HEK293 (cell line): ENCODE measurements around the gene BTF3.

Source experiments
- BCL11B ChIP-seq: fragments of 450-650 bp; formaldehyde crosslinking; IDR thresholded peaks from 2 replicates; pipeline ENCODE4 v1.5.1; 2016; ENCODE audit warnings: low read depth, missing biosample characterization, missing genetic modification characterization
- HOXA7 ChIP-seq: sonication (generic); formaldehyde crosslinking; IDR thresholded peaks from 2 replicates; pipeline ENCODE4 v1.8.1; 2022; ENCODE audit warnings: missing genetic modification reagents, borderline replicate concordance
- KLF1 ChIP-seq: fragments of 450-650 bp; formaldehyde crosslinking; IDR thresholded peaks from 2 replicates; pipeline ENCODE4 v1.5.1; 2016; ENCODE audit warnings: missing biosample characterization, missing genetic modification characterization
- KLF16 ChIP-seq: fragments of 450-650 bp; formaldehyde crosslinking; IDR thresholded peaks from 2 replicates; pipeline ENCODE4 v1.5.1; 2017; ENCODE audit warnings: missing biosample characterization, missing genetic modification characterization
- RBAK ChIP-seq: fragments of 450-650 bp; formaldehyde crosslinking; IDR thresholded peaks from 2 replicates; pipeline ENCODE4 v1.5.1; 2016; ENCODE audit warnings: missing biosample characterization, missing genetic modification characterization
- ZBTB21 ChIP-seq: fragments of 450-650 bp; formaldehyde crosslinking; IDR thresholded peaks from 2 replicates; pipeline ENCODE4 v1.5.1; 2017; ENCODE audit warnings: missing biosample characterization, missing genetic modification characterization
- ZIC2 ChIP-seq: fragments of 450-650 bp; formaldehyde crosslinking; IDR thresholded peaks from 2 replicates; pipeline ENCODE4 v1.5.1; 2016; ENCODE audit warnings: missing biosample characterization, missing genetic modification characterization
- ZNF10 ChIP-seq: fragments of 450-650 bp; formaldehyde crosslinking; IDR thresholded peaks from 2 replicates; pipeline ENCODE4 v1.5.1; 2017; ENCODE audit warnings: missing biosample characterization, missing genetic modification characterization
- ZNF138 ChIP-seq: fragments of 450-650 bp; formaldehyde crosslinking; IDR thresholded peaks from 2 replicates; pipeline ENCODE4 v1.5.1; 2016; ENCODE audit warnings: missing biosample characterization, missing genetic modification characterization, borderline replicate concordance
- ZNF157 ChIP-seq: fragments of 450-650 bp; formaldehyde crosslinking; IDR thresholded peaks from 2 replicates; pipeline ENCODE4 v1.5.1; 2016; ENCODE audit warnings: missing biosample characterization, missing genetic modification characterization
- ZNF175 ChIP-seq: fragments of 450-650 bp; formaldehyde crosslinking; IDR thresholded peaks from 2 replicates; pipeline ENCODE4 v1.5.1; 2016; ENCODE audit warnings: missing biosample characterization, missing genetic modification characterization
- ZNF19 ChIP-seq: fragments of 450-650 bp; formaldehyde crosslinking; IDR thresholded peaks from 2 replicates; pipeline ENCODE4; 2016; ENCODE audit warnings: missing biosample characterization, missing genetic modification characterization, low read depth
- ZNF2 ChIP-seq: fragments of 450-650 bp; formaldehyde crosslinking; IDR thresholded peaks from 2 replicates; pipeline ENCODE4 v1.5.1; 2016; ENCODE audit warnings: missing biosample characterization, missing genetic modification characterization
- ZNF211 ChIP-seq: fragments of 450-650 bp; formaldehyde crosslinking; IDR thresholded peaks from 2 replicates; pipeline ENCODE4 v1.5.1; 2016; ENCODE audit warnings: low read depth, missing biosample characterization, missing genetic modification characterization
- ZNF214 ChIP-seq: fragments of 450-650 bp; formaldehyde crosslinking; IDR thresholded peaks from 2 replicates; pipeline ENCODE4 v1.5.1; 2017; ENCODE audit warnings: missing biosample characterization, mild to moderate bottlenecking, missing genetic modification characterization, borderline replicate concordance
- ZNF239 ChIP-seq: fragments of 450-650 bp; formaldehyde crosslinking; IDR thresholded peaks from 2 replicates; pipeline ENCODE4 v1.5.1; 2016; ENCODE audit warnings: missing biosample characterization, missing genetic modification characterization
- ZNF394 ChIP-seq: fragments of 450-650 bp; formaldehyde crosslinking; IDR thresholded peaks from 2 replicates; pipeline ENCODE4 v1.5.1; 2016; ENCODE audit warnings: missing biosample characterization, missing genetic modification characterization, mild to moderate bottlenecking, moderate library complexity, borderline replicate concordance
- ZNF423 ChIP-seq: fragments of 450-650 bp; formaldehyde crosslinking; IDR thresholded peaks from 2 replicates; pipeline ENCODE4 v1.5.1; 2016; ENCODE audit warnings: missing biosample characterization, missing genetic modification characterization
- ZNF518A ChIP-seq: fragments of 450-650 bp; formaldehyde crosslinking; conservative IDR thresholded peaks from 2 replicates; pipeline ENCODE4 v1.5.1; 2016; ENCODE audit warnings: low read depth, missing biosample characterization, missing genetic modification characterization
- ZNF670 ChIP-seq: fragments of 450-650 bp; formaldehyde crosslinking; IDR thresholded peaks from 2 replicates; pipeline ENCODE4 v1.5.1; 2016; ENCODE audit warnings: missing biosample characterization, missing genetic modification characterization, low read depth
- ZNF677 ChIP-seq: fragments of 450-650 bp; IDR thresholded peaks from 2 replicates; pipeline ENCODE4 v1.5.0; 2018; ENCODE audit warnings: missing biosample characterization, mild to moderate bottlenecking, missing genetic modification characterization, moderate library complexity
- ZNF785 ChIP-seq: fragments of 450-650 bp; formaldehyde crosslinking; IDR thresholded peaks from 2 replicates; pipeline ENCODE4 v1.5.1; 2016; ENCODE audit warnings: missing biosample characterization, missing genetic modification characterization
- ZXDB ChIP-seq: fragments of 450-650 bp; formaldehyde crosslinking; IDR thresholded peaks from 2 replicates; pipeline ENCODE4 v1.5.1; 2016; ENCODE audit warnings: missing biosample characterization, missing genetic modification characterization
- TF ChIP-seq, protein P1 (sequence below): fragments of 450-650 bp; formaldehyde crosslinking; IDR thresholded peaks from 2 replicates; pipeline ENCODE4 v1.5.1; 2016; ENCODE audit warnings: missing biosample characterization, missing genetic modification characterization
- TF ChIP-seq, protein P2 (sequence below): fragments of 450-650 bp; formaldehyde crosslinking; IDR thresholded peaks from 2 replicates; pipeline ENCODE4 v1.5.1; 2017; ENCODE audit warnings: missing biosample characterization, missing genetic modification characterization
- TF ChIP-seq, protein P3 (sequence below): fragments of 450-650 bp; IDR thresholded peaks from 2 replicates; pipeline ENCODE4 v1.5.1; 2018; ENCODE audit warnings: missing biosample characterization, mild to moderate bottlenecking, missing genetic modification characterization
- TF ChIP-seq, protein P4 (sequence below): fragments of 450-650 bp; formaldehyde crosslinking; IDR thresholded peaks from 2 replicates; pipeline ENCODE4 v1.5.1; 2016; ENCODE audit warnings: missing biosample characterization, missing genetic modification characterization, borderline replicate concordance

The BTF3 gene

DNA sequence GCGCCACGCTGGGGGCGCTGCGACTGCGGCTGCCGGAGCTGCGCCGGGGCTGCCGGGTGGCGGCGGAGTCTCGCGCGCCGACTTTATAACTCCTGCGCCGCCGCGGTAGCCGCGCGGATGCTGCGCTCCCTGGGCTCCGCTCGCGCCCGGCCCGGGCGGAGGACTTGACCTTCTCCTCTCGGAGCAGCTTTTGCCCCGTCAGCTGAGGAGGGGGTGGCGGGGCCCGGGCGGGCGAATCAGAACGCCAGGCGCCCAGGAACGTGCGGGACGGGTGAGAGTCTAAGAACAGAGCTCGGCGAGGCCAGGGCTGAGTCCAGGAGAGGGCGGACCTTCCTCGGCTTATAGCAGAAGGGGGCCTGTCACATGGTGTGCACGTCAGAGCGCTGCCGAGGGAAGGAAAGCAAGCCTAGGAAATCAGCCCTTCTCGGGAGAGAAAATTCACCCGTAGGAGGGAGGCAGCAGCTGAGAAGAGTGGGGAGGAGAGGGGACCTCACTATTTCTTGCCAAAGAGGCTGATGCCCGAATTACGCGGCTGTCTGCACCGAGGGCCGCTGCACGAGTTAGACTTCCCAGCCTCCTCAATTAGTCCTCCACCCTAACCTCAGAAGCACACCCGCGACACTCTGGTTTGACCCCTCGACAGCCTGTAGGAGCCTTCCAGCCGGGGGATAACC is 49.6 kb upstream of the BTF3 start, which contains the start of gene FOXD1 (continued):
- TF ChIP-seq ZNF157 (tag by site-specific recombination), result no peak
- TF ChIP-seq ZNF677 (tag by site-specific recombination), result no peak
- no peak for TF ChIP-seq ZNF19 (tag by site-specific recombination)
- no peak for TF ChIP-seq ZNF214 (tag by site-specific recombination)
- TF ChIP-seq, protein P1, sequence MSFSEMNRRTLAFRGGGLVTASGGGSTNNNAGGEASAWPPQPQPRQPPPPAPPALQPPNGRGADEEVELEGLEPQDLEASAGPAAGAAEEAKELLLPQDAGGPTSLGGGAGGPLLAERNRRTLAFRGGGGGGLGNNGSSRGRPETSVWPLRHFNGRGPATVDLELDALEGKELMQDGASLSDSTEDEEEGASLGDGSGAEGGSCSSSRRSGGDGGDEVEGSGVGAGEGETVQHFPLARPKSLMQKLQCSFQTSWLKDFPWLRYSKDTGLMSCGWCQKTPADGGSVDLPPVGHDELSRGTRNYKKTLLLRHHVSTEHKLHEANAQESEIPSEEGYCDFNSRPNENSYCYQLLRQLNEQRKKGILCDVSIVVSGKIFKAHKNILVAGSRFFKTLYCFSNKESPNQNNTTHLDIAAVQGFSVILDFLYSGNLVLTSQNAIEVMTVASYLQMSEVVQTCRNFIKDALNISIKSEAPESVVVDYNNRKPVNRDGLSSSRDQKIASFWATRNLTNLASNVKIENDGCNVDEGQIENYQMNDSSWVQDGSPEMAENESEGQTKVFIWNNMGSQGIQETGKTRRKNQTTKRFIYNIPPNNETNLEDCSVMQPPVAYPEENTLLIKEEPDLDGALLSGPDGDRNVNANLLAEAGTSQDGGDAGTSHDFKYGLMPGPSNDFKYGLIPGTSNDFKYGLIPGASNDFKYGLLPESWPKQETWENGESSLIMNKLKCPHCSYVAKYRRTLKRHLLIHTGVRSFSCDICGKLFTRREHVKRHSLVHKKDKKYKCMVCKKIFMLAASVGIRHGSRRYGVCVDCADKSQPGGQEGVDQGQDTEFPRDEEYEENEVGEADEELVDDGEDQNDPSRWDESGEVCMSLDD (tag by site-specific recombination), result peak; percentile 26; the same call in 1 of the 2 replicates
- no peak for TF ChIP-seq BCL11B (tag by site-specific recombination)
- no peak for TF ChIP-seq KLF16 (tag by site-specific recombination)
- no peak for TF ChIP-seq RBAK (tag by site-specific recombination)
- no peak; the same call in 1 of the 2 replicates for TF ChIP-seq ZNF2 (tag by site-specific recombination)
- TF ChIP-seq, protein P2, sequence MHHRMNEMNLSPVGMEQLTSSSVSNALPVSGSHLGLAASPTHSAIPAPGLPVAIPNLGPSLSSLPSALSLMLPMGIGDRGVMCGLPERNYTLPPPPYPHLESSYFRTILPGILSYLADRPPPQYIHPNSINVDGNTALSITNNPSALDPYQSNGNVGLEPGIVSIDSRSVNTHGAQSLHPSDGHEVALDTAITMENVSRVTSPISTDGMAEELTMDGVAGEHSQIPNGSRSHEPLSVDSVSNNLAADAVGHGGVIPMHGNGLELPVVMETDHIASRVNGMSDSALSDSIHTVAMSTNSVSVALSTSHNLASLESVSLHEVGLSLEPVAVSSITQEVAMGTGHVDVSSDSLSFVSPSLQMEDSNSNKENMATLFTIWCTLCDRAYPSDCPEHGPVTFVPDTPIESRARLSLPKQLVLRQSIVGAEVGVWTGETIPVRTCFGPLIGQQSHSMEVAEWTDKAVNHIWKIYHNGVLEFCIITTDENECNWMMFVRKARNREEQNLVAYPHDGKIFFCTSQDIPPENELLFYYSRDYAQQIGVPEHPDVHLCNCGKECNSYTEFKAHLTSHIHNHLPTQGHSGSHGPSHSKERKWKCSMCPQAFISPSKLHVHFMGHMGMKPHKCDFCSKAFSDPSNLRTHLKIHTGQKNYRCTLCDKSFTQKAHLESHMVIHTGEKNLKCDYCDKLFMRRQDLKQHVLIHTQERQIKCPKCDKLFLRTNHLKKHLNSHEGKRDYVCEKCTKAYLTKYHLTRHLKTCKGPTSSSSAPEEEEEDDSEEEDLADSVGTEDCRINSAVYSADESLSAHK (tag by site-specific recombination), result no peak
- no peak for TF ChIP-seq ZNF239 (tag by site-specific recombination)
- TF ChIP-seq ZNF785 (tag by site-specific recombination), result no peak
- peak; percentile 43; the same call in 1 of the 2 replicates for TF ChIP-seq KLF1
- TF ChIP-seq, protein P3, sequence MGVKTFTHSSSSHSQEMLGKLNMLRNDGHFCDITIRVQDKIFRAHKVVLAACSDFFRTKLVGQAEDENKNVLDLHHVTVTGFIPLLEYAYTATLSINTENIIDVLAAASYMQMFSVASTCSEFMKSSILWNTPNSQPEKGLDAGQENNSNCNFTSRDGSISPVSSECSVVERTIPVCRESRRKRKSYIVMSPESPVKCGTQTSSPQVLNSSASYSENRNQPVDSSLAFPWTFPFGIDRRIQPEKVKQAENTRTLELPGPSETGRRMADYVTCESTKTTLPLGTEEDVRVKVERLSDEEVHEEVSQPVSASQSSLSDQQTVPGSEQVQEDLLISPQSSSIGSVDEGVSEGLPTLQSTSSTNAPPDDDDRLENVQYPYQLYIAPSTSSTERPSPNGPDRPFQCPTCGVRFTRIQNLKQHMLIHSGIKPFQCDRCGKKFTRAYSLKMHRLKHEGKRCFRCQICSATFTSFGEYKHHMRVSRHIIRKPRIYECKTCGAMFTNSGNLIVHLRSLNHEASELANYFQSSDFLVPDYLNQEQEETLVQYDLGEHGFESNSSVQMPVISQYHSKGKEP (tag by site-specific recombination), result no peak
- TF ChIP-seq ZIC2 (tag by site-specific recombination), result peak; percentile 39; the same call in 1 of the 2 replicates
- TF ChIP-seq ZBTB21, result no peak
- TF ChIP-seq ZNF423 (tag by site-specific recombination), result no peak
- TF ChIP-seq ZNF138, result no peak
- no peak for TF ChIP-seq ZNF670 (tag by site-specific recombination)
- TF ChIP-seq ZXDB (tag by site-specific recombination), result peak; percentile 67; the same call in 1 of the 2 replicates
- no peak for TF ChIP-seq ZNF211 (tag by site-specific recombination)
- TF ChIP-seq HOXA7, result no peak
- TF ChIP-seq ZNF175 (tag by site-specific recombination), result no peak
- TF ChIP-seq ZNF518A (tag by site-specific recombination), result no peak
- no peak; the same call in 1 of the 2 replicates for TF ChIP-seq ZNF394
- no peak for TF ChIP-seq ZNF10 (tag by site-specific recombination)
- TF ChIP-seq, protein P4, sequence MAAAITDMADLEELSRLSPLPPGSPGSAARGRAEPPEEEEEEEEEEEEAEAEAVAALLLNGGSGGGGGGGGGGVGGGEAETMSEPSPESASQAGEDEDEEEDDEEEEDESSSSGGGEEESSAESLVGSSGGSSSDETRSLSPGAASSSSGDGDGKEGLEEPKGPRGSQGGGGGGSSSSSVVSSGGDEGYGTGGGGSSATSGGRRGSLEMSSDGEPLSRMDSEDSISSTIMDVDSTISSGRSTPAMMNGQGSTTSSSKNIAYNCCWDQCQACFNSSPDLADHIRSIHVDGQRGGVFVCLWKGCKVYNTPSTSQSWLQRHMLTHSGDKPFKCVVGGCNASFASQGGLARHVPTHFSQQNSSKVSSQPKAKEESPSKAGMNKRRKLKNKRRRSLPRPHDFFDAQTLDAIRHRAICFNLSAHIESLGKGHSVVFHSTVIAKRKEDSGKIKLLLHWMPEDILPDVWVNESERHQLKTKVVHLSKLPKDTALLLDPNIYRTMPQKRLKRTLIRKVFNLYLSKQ (tag by site-specific recombination), result no peak
